NCI-H460 (cell line): Measurements from ENCODE around the gene C1QC. TPM values are rescaled to one million over a fixed set of nuclear protein-coding genes. Genes with fewer than 3 reads are reported as not detected.

ENCODE experiments used
- DNase-seq: peaks from one replicate; pipeline ENCODE4 v3.0.0-alpha.2; 2016; ENCODE audit warnings: low read depth; ENCODE audit errors: extremely low read depth
- small RNA-seq, 2 experiments: library from RNA; depleted of rRNA; stranded (forward); fragments of <200 nt; gene quantifications; one replicate each; pipeline ENCODE3, GENCODE V24; 2014
- total RNA-seq: library from RNA; depleted of rRNA; stranded (reverse); fragments of >200 nt; shearing (Covaris generic); gene quantifications from 2 replicates; pipeline ENCODE4 v1.2.3, GENCODE V29; 2014; rRNA removed

Gene C1QC
- total RNA-seq, 1 experiment from 2014 or later = not detected

DNA sequence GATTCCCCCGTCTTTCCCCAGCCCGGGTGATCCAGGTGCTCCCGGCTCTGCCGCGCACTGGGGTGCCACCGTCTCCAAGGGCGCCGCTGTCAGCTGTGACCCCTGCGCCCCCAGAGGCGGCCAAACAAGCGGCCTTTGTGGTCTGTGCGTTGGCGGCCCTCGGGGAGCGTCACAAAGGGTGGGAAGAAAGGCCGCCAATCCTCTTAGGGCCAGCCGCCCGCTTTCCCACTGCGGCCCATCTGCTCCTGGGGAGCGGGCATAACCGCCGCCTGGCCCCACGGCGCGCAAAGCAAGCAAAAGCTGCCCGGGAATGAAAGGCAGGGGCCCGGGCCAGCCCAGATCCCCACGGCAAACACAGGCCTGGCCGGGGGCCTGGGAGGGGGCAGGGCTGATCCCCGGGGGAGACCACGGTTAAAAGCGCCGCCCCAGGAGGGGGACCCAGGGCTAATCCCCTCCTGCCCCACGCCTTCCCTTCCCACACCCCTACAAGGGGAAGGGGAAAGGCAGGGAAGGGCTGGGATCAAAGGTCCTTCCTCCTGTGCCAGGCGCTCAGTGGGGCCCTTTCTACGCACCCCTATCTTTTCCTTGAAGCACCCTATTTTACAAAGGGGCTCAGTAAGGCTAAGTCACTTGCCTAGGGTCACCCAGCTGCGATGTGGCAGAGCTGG lies 33.6 kb downstream of the C1QC start:
- no peak for DNase-seq

DNA sequence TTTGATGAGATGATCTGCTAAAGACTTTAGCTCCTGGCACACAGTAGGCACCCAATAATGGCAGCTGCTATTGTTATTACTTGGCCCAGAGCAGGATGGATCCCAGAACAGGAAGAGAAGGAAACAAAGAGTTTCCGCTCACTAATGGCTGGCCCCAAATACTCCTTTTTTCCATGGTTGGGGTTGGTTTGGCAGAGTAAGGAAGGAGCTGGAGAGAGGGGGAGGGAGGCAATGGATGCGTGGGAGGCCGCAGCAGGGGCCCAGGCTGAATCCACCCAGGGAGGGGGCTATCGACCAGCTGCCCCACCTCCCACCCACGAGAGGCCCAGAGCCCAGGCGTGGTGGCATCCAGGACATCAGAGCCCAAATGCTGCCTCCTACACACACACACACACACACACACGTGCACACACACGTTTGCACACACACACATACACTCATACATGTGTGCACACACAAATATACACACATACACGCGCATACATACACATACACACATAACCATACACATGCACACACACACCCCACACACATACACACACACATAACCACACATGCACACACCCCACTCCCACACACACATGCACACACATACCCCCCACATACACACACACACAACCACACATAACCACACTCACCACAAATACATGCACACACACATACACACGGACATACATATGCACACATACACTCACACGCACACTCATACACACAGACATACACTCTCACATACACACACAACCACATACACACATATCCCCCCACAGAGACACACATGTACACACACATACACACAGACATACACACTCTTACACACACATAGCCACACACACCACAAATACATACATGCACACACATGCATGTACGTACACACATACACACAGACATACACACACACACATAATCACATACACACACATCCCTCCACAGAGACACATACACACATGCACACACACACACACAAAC lies 34.8 kb downstream of the C1QC start:
- no peak for DNase-seq

DNA sequence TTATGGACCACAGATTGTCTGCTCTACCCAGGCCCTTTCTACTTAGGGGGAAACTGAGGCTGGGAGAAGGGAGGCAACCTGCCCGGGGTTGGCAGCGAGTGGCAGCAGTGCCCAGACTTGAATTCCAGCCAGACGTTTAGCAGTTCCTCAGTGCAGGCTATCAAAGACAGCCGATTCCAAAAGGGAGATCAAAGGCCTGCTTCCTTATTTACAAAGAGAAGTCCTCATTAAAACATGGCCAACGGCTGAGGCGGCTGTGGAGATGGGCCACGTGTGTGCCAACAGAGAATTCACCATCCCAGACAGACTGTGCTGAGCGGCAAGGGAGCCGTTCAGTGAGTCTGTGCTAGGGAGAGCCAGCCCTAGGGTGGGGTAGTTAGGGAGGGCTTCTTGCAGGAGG lies 37.3 kb downstream of the C1QC start:
- DNase-seq = no peak

GRCh38 chr1:22681556-22682276 lies 38.3 kb downstream of the C1QC start:
- no peak for DNase-seq

- no peak for DNase-seq
These were observed 40.1 kb downstream of the C1QC start for GRCh38 chr1:22683547-22683946.

GRCh38 chr1:22685591-22686059 lies 42.2 kb downstream of the C1QC start:
- no peak for DNase-seq

GRCh38 chr1:22687191-22687590 lies 43.8 kb downstream of the C1QC start:
- DNase-seq = no peak

- DNase-seq = no peak
These were observed 45.0 kb downstream of the C1QC start for GRCh38 chr1:22688466-22688865.

- no peak for DNase-seq
These were observed 46.1 kb downstream of the C1QC start for GRCh38 chr1:22689505-22689904.

DNA sequence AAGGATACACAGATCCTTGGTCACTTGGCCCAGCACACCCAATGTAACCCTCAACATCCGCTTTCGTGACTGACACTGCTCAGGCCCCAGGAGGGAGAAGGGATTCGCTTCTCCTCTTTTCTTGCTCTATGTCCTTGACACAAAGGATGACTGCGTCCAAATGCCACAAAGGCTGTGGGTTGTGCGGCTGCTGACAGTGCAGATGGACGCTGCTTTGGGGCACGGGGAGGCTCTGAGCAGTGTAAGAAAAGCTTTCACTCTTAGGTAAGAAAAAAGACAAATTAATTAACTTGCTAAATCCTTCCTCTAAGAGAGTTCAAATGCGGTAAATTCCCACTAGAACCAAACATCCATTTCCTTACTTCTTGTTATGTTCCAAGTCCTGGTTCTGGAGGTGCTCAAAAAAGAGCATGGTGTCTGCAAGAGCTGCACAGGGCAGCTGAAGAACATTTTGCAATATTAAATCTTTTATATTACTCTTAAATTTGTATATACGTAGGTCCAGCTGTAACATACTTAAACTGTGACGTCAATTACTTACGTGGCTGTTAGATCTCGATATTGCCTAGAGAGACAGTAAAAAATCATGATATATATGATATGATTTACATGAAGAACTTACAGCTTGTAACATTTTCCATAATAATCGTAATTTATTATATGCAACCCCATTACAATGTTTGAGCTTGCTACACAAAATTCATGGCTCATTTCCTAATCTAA lies 47.8 kb downstream of the C1QC start:
- DNase-seq = no peak

DNA sequence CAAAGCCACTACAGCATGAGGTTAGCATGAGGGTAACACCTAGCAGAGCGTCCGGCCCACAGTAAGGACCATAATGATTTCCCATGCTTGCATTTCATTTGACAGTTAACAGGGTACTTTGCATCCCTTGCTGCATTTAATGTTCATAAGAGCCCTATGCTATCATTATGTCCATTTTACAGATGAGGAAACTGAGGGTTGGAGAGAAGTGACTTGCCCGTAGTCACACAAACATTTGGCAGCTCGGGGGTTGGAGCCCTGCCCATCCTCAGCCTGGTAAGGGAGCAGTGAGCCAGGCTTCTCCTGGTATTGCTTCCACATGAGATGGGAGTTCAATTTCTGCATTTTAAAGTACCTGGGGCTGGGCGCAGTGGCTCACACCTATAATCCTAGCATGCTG lies 50.7 kb downstream of the C1QC start:
- DNase-seq = no peak

GRCh38 chr1:22696610-22697009 lies 53.2 kb downstream of the C1QC start:
- DNase-seq = no peak

Small RNA genes within 50 kb of the gene (small RNA-seq; reads per million reads assigned to genes)
- gene MIR6127 = 0 reads per million in 2 experiments

Other genes with a start within 250 kb of the C1QC start
- 10.2 and 13.5 TPM in 2 replicates for gene ZBTB40, start 191.8 kb upstream of the C1QC start, total RNA-seq
- gene EPHA8, start 80.1 kb upstream of the C1QC start, total RNA-seq = 1.1 and 1.3 TPM in 2 replicates
- gene C1QA, start 7.0 kb upstream of the C1QC start, total RNA-seq = not detected in 2 replicates
- gene C1QB, start 9.6 kb downstream of the C1QC start, total RNA-seq = not detected in 2 replicates
- gene EPHB2, start 67.2 kb downstream of the C1QC start, total RNA-seq = 0.20 and 0.23 TPM in 2 replicates